Measurements from ENCODE around the gene ZKSCAN5.

DNA sequence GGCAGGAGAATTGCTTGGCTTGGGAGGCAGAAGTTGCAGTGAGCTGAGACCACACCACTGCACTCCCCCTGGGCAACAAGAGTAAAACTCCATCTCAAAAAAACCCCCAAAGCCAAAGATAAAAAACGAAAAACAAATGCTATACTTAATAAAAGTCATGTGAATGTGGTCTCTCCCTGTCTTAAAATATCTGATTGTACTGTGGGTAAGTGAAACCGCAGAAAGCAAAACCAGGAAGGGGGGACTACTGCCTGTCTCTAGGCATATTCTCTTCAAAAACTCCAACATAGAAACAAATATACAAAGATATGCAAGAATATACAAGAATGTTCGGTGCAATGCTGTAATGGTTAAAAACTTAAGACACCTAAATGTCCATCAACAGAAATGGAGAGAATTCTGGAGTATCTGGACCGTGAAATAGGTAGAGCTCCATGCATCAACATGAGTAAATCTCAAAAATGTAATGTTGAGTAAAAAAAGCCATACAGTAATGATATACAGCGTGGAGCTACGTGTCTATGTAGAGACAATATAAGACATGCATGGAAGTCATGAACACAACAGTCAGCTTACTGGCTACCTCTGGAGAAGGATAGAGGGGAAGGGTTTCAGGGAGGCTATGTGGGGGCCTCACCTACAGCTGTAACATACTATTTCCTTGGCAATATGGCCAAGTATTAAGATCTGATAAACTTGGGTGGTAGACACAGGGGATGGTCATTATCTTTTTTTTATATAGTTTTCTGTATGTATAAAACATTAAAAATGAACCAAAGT is 6.5 kb upstream of the ZKSCAN5 start:
- TF ChIP-seq EZH2 (IDR thresholded peaks at IDR 0.05) (no peak), POLR2AphosphoS5 (IDR thresholded peaks at IDR 0.05; ENCODE audit: borderline replicate concordance, low read depth, low read length) (no peak)

Measured in SK-N-MC (cell line).